Fibroblast of gingiva (primary cell): ENCODE measurements around the gene PCDHGA1.

Experiments
- DNase-seq: peaks from one replicate; pipeline ENCODE4 v3.0.0-alpha.2; 2011; ENCODE audit warnings: low read depth

The PCDHGA1 gene

GRCh38 chr5:141514330-141515133 lies 184.2 kb downstream of the PCDHGA1 start:
- peak; percentile 82 for DNase-seq

GRCh38 chr5:141515141-141515540 lies 184.8 kb downstream of the PCDHGA1 start:
- no peak for DNase-seq

- DNase-seq = no peak
Measured at GRCh38 chr5:141515946-141516671, 185.8 kb downstream of the PCDHGA1 start.

GRCh38 chr5:141516672-141517025 lies 186.3 kb downstream of the PCDHGA1 start:
- peak; percentile 47 for DNase-seq

- DNase-seq = no peak
Measured at GRCh38 chr5:141517312-141517711, 187.0 kb downstream of the PCDHGA1 start.

GRCh38 chr5:141517880-141518617 lies 187.7 kb downstream of the PCDHGA1 start:
- peak; percentile 17 for DNase-seq

GRCh38 chr5:141518618-141519015 lies 188.3 kb downstream of the PCDHGA1 start:
- no peak for DNase-seq

GRCh38 chr5:141519605-141520565 lies 189.6 kb downstream of the PCDHGA1 start:
- DNase-seq = no peak

- DNase-seq = peak; percentile 98
Measured at GRCh38 chr5:141521244-141521781, 191.0 kb downstream of the PCDHGA1 start.

GRCh38 chr5:141522301-141522700 lies 192.0 kb downstream of the PCDHGA1 start:
- DNase-seq = no peak

- no peak for DNase-seq
Measured at GRCh38 chr5:141523991-141524390, 193.7 kb downstream of the PCDHGA1 start.

- DNase-seq = peak; percentile 96
Measured at GRCh38 chr5:141524604-141525597, 194.6 kb downstream of the PCDHGA1 start.

GRCh38 chr5:141525653-141526052 lies 195.3 kb downstream of the PCDHGA1 start:
- DNase-seq = no peak

GRCh38 chr5:141527426-141527825 lies 197.1 kb downstream of the PCDHGA1 start:
- DNase-seq = no peak

- DNase-seq = no peak
Measured at GRCh38 chr5:141528291-141528984, 198.1 kb downstream of the PCDHGA1 start.

- peak; percentile 34 for DNase-seq
Measured at GRCh38 chr5:141529002-141529401, 198.7 kb downstream of the PCDHGA1 start.

- DNase-seq = no peak
Measured at GRCh38 chr5:141529873-141530272, 199.6 kb downstream of the PCDHGA1 start.

- no peak for DNase-seq
Measured at GRCh38 chr5:141532726-141533125, 202.4 kb downstream of the PCDHGA1 start.

- no peak for DNase-seq
Measured at GRCh38 chr5:141533897-141534296, 203.6 kb downstream of the PCDHGA1 start.
